ENCODE measurements around the gene TNFAIP8L3. TPM values are rescaled to one million over a fixed set of nuclear protein-coding genes. Genes with fewer than 3 reads are reported as not detected.
A peak's percentile ranks its signal among the peaks of the same experiment; 100 is the strongest.

Gene TNFAIP8L3
- total RNA-seq, 1 donor from 2014 or later, result 4.6 TPM

- Mint-ChIP-seq H3K27ac (ENCODE audit: unreplicated experiment) (no peak overlapping the region), H3K27me3 (ENCODE audit: low read depth) (peaks cover 9% of the 10 kb centered on the region), H3K4me1 (ENCODE audit: low read depth) (peaks cover 21% of the 10 kb centered on the region), H3K36me3 (ENCODE audit: low read depth) (no peaks in the 10 kb centered on the region), H3K4me3 (ENCODE audit: unreplicated experiment) (peak overlapping the region; percentile 73), H3K9me3 (ENCODE audit: low read depth) (no peaks in the 10 kb centered on the region)
- DNase-seq (ENCODE audit: low spot score), result no peak
- TF ChIP-seq CTCF (IDR thresholded peaks at IDR 0.05), result no peak
Measured at GRCh38 chr15:51093839-51094605, 684 bp downstream of the TNFAIP8L3 start.

- Mint-ChIP-seq H3K4me1 (ENCODE audit: low read depth) (peaks cover 21% of the 10 kb centered on the region), H3K27me3 (ENCODE audit: low read depth) (peaks cover 9% of the 10 kb centered on the region), H3K9me3 (ENCODE audit: low read depth) (no peaks in the 10 kb centered on the region), H3K27ac (ENCODE audit: unreplicated experiment) (no peak overlapping the region), H3K36me3 (ENCODE audit: low read depth) (no peaks in the 10 kb centered on the region), H3K4me3 (ENCODE audit: unreplicated experiment) (peak overlapping the region; percentile 73)
- TF ChIP-seq CTCF (IDR thresholded peaks at IDR 0.05), result no peak
- no peak for DNase-seq (ENCODE audit: low spot score)
Measured at GRCh38 chr15:51093488-51093838, 1.2 kb downstream of the TNFAIP8L3 start.

GRCh38 chr15:51092480-51093040, 2.1 kb downstream of the TNFAIP8L3 start:
- H3K36me3 Mint-ChIP-seq (ENCODE audit: low read depth), result no peaks in the 10 kb centered on the region
- no peak for TF ChIP-seq CTCF (IDR thresholded peaks at IDR 0.05)
- H3K4me1 Mint-ChIP-seq (ENCODE audit: low read depth), result peaks cover 13% of the 10 kb centered on the region
- no peak overlapping the region for H3K4me3 Mint-ChIP-seq (ENCODE audit: unreplicated experiment)
- no peaks in the 10 kb centered on the region for H3K9me3 Mint-ChIP-seq (ENCODE audit: low read depth)
- peaks cover 9% of the 10 kb centered on the region for H3K27me3 Mint-ChIP-seq (ENCODE audit: low read depth)
- H3K27ac Mint-ChIP-seq (ENCODE audit: unreplicated experiment), result peak overlapping the region; percentile 14
- DNase-seq (ENCODE audit: low spot score), result no peak

GRCh38 chr15:51090753-51091152, 4.0 kb downstream of the TNFAIP8L3 start:
- H3K9me3 Mint-ChIP-seq (ENCODE audit: low read depth), result no peaks in the 10 kb centered on the region
- no peak for TF ChIP-seq CTCF (IDR thresholded peaks at IDR 0.05)
- no peak overlapping the region for H3K27ac Mint-ChIP-seq (ENCODE audit: unreplicated experiment)
- H3K27me3 Mint-ChIP-seq (ENCODE audit: low read depth), result peaks cover 9% of the 10 kb centered on the region
- H3K36me3 Mint-ChIP-seq (ENCODE audit: low read depth), result no peaks in the 10 kb centered on the region
- H3K4me3 Mint-ChIP-seq (ENCODE audit: unreplicated experiment), result no peak overlapping the region
- H3K4me1 Mint-ChIP-seq (ENCODE audit: low read depth), result peaks cover 15% of the 10 kb centered on the region
- no peak for DNase-seq (ENCODE audit: low spot score)

- H3K4me1 Mint-ChIP-seq (ENCODE audit: low read depth), result peaks cover 13% of the 10 kb centered on the region
- no peak overlapping the region for H3K27ac Mint-ChIP-seq (ENCODE audit: unreplicated experiment)
- TF ChIP-seq CTCF (IDR thresholded peaks at IDR 0.05), result no peak
- H3K27me3 Mint-ChIP-seq (ENCODE audit: low read depth), result peaks cover 9% of the 10 kb centered on the region
- no peaks in the 10 kb centered on the region for H3K36me3 Mint-ChIP-seq (ENCODE audit: low read depth)
- DNase-seq (ENCODE audit: low spot score), result no peak
- H3K4me3 Mint-ChIP-seq (ENCODE audit: unreplicated experiment), result no peak overlapping the region
- no peaks in the 10 kb centered on the region for H3K9me3 Mint-ChIP-seq (ENCODE audit: low read depth)
Measured at GRCh38 chr15:51089699-51090453, 4.8 kb downstream of the TNFAIP8L3 start.
